HG02759 (cell line): ENCODE data around the gene RAPGEF6.
A peak's percentile ranks its signal among the peaks of the same experiment; 100 is the strongest.
"Not testable (repeated sequence)": the region's sequence is repeated elsewhere in the genome, so short reads cannot be mapped to it uniquely, and the experiment has no call there.

Experiments
- ATAC-seq: cut with Tn5 transposase; IDR thresholded peaks from one replicate; pipeline ENCODE4 v1.9.1; 2021; ENCODE audit warnings: mild to moderate bottlenecking, moderate library complexity; ENCODE audit not compliant: unreplicated experiment

The RAPGEF6 gene

GRCh38 chr5:131389096-131389868 is 245.7 kb downstream of the RAPGEF6 start:
- no peak for ATAC-seq

DNA sequence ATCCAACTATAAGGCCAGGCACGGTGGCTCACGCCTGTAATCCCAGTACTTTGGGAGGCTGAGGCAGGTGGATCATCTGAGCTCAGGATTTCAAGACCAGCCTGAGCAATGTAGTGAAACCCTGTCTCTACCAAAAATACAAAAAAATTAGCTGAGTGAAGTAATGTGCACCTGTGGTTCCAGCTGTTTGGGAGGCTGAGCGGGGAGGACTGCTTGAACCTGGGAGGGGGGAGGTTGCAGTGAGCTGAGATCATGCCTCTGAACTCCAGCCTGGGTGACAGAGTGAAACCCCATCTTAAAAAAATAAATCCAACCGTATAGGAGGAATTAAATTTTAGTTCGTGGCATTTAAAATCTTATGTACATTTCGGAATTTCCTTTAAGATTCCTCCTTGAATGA is 247.8 kb downstream of the RAPGEF6 start:
- no peak for ATAC-seq

DNA sequence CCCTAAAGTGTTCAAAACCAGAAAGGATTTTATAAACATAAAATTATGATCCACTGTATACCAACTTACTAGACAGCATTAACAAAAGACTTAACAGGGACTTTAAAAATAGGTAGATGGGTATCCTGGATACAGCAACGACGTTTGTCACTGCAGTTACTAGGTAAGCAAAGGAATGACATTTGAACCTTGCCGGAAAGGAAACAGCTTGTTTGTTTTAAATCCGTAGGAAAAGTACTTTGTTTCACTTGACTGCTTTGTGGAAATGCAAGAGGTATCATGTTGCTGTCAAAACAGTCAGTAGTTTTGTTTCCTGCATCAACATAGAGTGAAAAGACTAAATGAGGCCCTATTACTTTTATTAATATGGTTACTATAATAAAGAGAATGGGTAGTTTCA is 248.2 kb downstream of the RAPGEF6 start:
- no peak for ATAC-seq

DNA sequence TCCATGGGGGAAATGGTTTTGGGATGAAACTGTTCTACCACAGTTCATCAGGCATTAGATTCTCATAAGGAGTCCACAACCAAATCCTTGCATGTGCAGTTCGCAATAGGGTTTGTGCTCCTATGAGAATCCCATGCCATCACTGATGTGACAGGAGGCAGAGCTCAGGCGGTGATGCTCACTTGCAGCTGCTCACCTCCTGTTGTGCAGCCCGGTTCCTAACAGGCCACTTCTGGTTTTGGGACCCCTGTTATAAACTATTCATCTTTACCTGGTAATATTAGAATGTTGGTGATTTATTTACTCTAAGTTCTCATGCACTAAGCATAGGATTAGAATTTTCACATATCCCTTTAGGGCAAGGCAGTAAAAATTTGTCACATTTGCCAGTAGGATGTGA is 248.9 kb downstream of the RAPGEF6 start:
- ATAC-seq: no peak

DNA sequence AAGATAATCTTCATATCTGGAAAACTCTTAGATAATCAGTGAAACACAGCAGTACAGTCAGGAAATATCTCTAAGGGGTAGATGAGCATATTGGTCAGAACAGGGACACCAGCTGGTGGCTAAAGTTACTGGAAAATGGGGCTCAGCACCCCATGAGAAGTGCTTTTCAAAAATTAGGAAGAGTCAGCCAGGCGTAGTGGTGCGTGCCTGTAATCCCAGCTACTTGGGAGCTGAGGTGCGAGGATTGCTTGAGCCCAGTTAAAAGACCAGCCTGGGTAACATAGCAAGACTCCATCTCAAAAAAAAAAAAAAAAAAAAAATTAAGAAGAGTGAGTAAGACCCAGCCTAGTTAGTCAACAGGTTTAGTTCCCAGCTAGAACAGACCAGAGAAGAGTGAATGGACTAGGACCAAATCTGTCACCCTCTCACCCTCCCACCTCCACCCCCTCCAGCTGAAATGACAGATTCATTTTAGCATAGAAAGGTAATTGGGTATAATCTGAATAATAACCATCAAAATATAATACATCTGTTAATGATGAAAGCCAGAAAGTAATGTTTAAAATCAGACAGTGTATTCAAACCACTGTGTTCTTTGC is 250.3 kb downstream of the RAPGEF6 start:
- ATAC-seq: no peak

DNA sequence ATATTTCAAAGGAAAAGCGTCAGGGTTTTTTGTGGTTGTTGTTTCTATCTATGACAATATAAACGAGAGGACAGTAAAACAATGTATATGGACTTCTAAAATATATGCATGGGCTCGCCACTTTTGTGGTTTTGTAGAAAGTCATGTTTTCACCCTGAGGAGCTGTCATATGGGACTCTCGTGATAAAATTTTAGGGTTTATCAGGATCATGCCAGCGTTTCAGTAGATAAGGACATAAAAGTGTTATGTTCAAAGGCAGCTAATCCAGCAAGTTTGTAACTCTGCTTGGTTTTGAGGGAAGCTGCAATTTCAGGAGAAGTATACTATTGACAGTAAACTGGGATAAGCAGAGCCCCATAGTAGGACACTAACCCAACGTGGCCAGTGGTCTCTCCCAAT is 250.9 kb downstream of the RAPGEF6 start:
- no peak for ATAC-seq

- ATAC-seq: peak; percentile 68
Observed at GRCh38 chr5:131382407-131383395, 252.3 kb downstream of the RAPGEF6 start.

DNA sequence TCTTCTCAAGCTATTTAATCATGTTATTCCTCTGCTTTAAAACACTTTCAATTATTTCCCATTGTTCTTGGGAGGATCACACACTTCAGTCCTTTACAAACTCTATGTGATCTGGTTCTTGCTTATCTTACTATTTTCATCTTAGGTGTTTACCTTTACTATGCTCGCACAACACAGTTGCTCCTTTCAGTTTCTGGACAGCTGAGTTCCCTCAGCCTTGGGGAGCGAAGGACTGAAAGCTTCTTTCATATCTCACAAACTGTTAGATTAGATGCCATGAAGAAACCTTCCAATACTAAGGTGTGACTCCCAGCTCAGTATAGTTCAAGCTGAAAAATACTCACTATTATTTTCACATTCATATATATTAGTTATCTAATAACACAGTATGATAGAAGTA is 253.3 kb downstream of the RAPGEF6 start:
- ATAC-seq: peak; percentile 47

DNA sequence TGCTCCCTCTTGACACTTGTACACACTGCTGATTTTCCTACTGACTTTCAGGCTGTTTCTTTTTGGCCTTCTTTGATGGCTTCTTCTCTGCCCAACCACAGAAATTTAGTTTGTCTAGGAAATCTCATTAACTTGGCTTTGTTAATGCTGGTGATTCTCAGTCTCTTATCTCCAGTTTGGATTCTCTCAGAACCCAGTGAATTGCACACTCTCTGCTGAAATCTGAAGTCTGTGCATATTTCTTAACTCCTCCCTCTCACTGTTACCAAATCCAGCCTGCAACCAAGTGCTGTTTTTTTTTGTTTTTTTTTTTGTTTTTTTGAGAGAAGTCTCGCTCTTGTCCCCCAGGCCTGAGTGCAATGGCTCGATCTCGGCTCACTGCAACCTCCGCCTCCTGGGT is 254.0 kb downstream of the RAPGEF6 start:
- ATAC-seq: no peak

- ATAC-seq: not testable (repeated sequence)
Observed at GRCh38 chr5:131380238-131380637, 254.8 kb downstream of the RAPGEF6 start.

GRCh38 chr5:131379723-131380122 is 255.3 kb downstream of the RAPGEF6 start:
- ATAC-seq: peak; percentile 54

DNA sequence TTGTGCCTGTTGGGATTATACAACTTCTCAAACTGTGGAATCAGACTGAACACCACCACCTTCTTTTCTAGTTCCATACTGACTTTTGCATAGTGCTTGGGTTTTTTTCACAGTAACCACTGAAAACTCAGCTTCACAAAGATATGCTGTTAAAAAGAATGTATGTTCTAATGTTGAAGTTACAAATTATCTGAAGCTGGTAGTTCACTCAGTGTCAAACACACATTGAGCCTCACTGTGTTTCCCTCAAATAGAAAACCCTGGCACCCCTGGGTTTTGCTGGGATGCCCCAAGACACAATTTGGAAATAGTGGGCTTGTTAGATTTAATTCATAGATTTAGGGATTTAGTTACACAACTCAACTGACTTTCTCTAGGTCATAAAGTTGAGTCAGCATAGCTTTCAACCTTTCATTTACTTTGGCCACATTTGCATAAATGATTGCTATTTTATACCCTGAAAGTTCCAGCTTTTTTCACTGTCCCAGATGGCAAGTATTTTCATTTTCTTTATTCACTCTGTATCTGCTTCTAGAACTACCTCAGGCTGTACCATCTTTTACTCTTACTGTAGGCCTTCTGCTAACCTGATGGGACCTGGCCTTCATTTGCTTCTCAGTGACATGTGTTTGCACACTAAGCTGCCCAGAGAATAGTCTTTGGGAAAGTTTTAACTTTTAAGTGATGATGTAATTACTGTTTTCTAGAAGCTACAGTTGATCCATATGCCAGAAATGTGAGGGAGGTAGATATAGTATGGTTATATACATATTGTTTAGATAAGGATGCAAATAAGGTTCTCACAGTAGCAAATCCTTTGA is 256.1 kb downstream of the RAPGEF6 start:
- ATAC-seq: peak; percentile 21

- ATAC-seq: no peak
Observed at GRCh38 chr5:131377785-131378325, 257.2 kb downstream of the RAPGEF6 start.

GRCh38 chr5:131377346-131377745 is 257.7 kb downstream of the RAPGEF6 start:
- no peak for ATAC-seq

GRCh38 chr5:131375351-131375750 is 259.7 kb downstream of the RAPGEF6 start:
- no peak for ATAC-seq
